Measurements from ENCODE around the gene TCEA2. TPM values are rescaled to one million over a fixed set of nuclear protein-coding genes. Genes with fewer than 3 reads are reported as not detected.

TCEA2 gene
- total and polyA plus RNA-seq, 2 of the 13 experiments (the other 11 are each of a cell fraction or from before 2014, with no cell fraction given), result 28.1 to 33.7 TPM

- TF ChIP-seq ZNF451 (CRISPR knock-in tag; IDR thresholded peaks at IDR 0.05) (no peak; the same call in 1 of the 2 replicates), FUBP1 (CRISPR knock-in tag; IDR thresholded peaks at IDR 0.05; ENCODE audit: borderline replicate concordance) (no peak; the same call in 1 of the 2 replicates), ATF7-NPFF (CRISPR knock-in tag; IDR thresholded peaks at IDR 0.05; ENCODE audit: low read depth) (no peak), ATAD3A (CRISPR knock-in tag; IDR thresholded peaks at IDR 0.05) (0 out of 2 replicates have a peak, but pooled peaks have one; percentile 13), ARNT2 (CRISPR knock-in tag; IDR thresholded peaks at IDR 0.05; ENCODE audit: low read depth) (no peak), CBFB (CRISPR knock-in tag; IDR thresholded peaks at IDR 0.05) (no peak; the same call in 1 of the 2 replicates), ZNF691 (CRISPR knock-in tag; IDR thresholded peaks at IDR 0.05; ENCODE audit: borderline replicate concordance, low read depth) (no peak), ZNF383 (CRISPR knock-in tag; IDR thresholded peaks at IDR 0.05; ENCODE audit: borderline replicate concordance) (no peak), ZNF709 (CRISPR knock-in tag; IDR thresholded peaks at IDR 0.05) (no peak), MED13 (CRISPR knock-in tag; IDR thresholded peaks at IDR 0.05) (no peak), PATZ1 (CRISPR knock-in tag; IDR thresholded peaks at IDR 0.05) (no peak), ZNF382 (CRISPR knock-in tag; IDR thresholded peaks at IDR 0.05; ENCODE audit: borderline replicate concordance) (no peak), ETS1 (CRISPR knock-in tag; IDR thresholded peaks at IDR 0.05) (no peak), AFF4 (CRISPR knock-in tag; IDR thresholded peaks at IDR 0.05) (0 out of 2 replicates have a peak, but pooled peaks have one; percentile 66), ZNF678 (CRISPR knock-in tag; IDR thresholded peaks at IDR 0.05) (no peak), ZNF362 (CRISPR knock-in tag; IDR thresholded peaks at IDR 0.05; ENCODE audit: borderline replicate concordance) (no peak), RFXAP (CRISPR knock-in tag; IDR thresholded peaks at IDR 0.05; ENCODE audit: borderline replicate concordance) (peak; percentile 52; the same call in 1 of the 2 replicates)
Measured at GRCh38 chr20:64023361-64024140, 39.4 kb upstream of the TCEA2 start (continued).
